H1 (cell line): ENCODE measurements around the gene ATP2C1. TPM values are rescaled to one million over a fixed set of nuclear protein-coding genes. Genes with fewer than 3 reads are reported as not detected.

Source experiments
- ATF3 ChIP-seq: IDR thresholded peaks from 2 replicates; pipeline ENCODE4 v1.6.1; 2011; ENCODE audit warnings: low read depth, mild to moderate bottlenecking, low read length; ENCODE audit not compliant: insufficient read depth
- CHD2 ChIP-seq: IDR thresholded peaks from 2 replicates; pipeline ENCODE4 v1.6.1; 2012; ENCODE audit warnings: low read length, improper control_type of control experiment
- FOSL1 ChIP-seq: IDR thresholded peaks from 2 replicates; pipeline ENCODE4 v1.6.1; 2011; ENCODE audit warnings: mild to moderate bottlenecking, low read depth, low read length, moderate library complexity; ENCODE audit not compliant: insufficient read depth
- RNF2 ChIP-seq: fragments of 200-900, 300-1000 bp; sonication (generic); IDR thresholded peaks from 2 replicates; pipeline ENCODE4 v1.7.1; 2016; ENCODE audit warnings: borderline replicate concordance, low read depth, mild to moderate bottlenecking, antibody characterized with exemption, low read length; ENCODE audit not compliant: poor library complexity, severe bottlenecking; ENCODE audit errors: missing control alignments
- SAP30 ChIP-seq: fragments of 300-600 bp; sonication (generic); IDR thresholded peaks from 2 replicates; pipeline ENCODE4 v1.7.1; 2012; ENCODE audit warnings: low read length, moderate library complexity, mild to moderate bottlenecking, inconsistent platforms; ENCODE audit not compliant: insufficient read depth, insufficient replicate concordance
- polyA plus RNA-seq, 7 experiments: library from polyadenylated mRNA; depleted of rRNA in 3 of 7; stranded (reverse) in 5 of 7; unstranded in 2 of 7; fragments of >200 nt in 5 of 7; fragments of 200-250 nt in 2 of 7; gene quantifications; 1 replicate in 5 of 7; 2 replicates in 1 of 7; 4 replicates in 1 of 7; pipeline versions ENCODE4 v1.2.1 to v1.2.3, GENCODE V29; 2011 to 2013; ENCODE audit warnings: missing spikeins in 2 of 7, mixed read lengths in 2 of 7
- total RNA-seq: library from RNA; stranded (reverse); fragmentation: NEBNext Ultra II Directional; extraction: Animal tissue kit (Norgen Biotek cat#: 25700); gene quantifications from 2 replicates; pipeline ENCODE4 v1.2.1, GENCODE V29; 2021

The ATP2C1 gene
- total and polyA plus RNA-seq, 2 of the 8 experiments (the other 6 are each of a cell fraction or from before 2014, with no cell fraction given) = 50.7 to 68.5 TPM

- TF ChIP-seq SAP30 = no peak
- no peak for TF ChIP-seq CHD2
- TF ChIP-seq RNF2 = no peak
- no peak for TF ChIP-seq FOSL1
- no peak for TF ChIP-seq ATF3
- TF ChIP-seq, all 59 proteins: peak for 0
Observed at GRCh38 chr3:130844462-130844861, 49.4 kb upstream of the ATP2C1 start (continued).
